HG03039 (cell line): Measurements from ENCODE around the gene ADGRB2.

Experiments
- ATAC-seq: cut with Tn5 transposase; IDR thresholded peaks from one replicate; pipeline ENCODE4 v1.9.1; 2021; ENCODE audit warnings: mild to moderate bottlenecking, moderate library complexity; ENCODE audit not compliant: unreplicated experiment

Gene ADGRB2

GRCh38 chr1:31782421-31783410 lies 18.6 kb upstream of the ADGRB2 start:
- ATAC-seq = no peak

DNA sequence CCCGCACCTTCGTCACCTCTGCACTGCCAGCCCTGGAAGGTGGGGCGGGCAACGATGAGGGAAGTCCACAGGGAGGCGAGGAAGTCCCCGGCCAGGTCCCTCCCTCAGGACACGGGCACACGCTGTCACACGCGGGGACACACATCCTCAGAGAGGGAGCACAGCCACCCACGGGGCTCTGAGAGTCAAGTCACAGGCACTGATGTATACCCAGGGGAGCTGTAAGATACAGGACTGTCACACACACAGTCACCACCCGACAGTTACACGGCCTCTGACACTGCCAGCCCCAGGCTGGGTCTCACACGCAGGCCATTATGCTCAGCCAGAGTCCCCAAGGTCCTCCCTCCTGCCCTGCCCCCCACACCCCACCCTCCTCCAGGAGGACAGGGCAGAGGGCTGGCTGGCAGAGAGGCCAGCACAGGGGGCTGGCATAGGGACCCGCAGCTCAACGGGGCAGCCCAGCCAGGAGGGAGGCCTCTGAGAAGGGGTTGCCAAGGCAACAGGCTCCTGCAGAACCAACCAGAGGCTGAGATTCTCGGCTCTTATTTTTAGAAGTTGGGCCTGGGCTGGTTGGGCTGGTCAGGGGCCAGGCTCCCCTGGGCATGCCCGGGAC lies 17.7 kb upstream of the ADGRB2 start:
- ATAC-seq = no peak

- no peak for ATAC-seq
Measured at GRCh38 chr1:31781138-31781755, 17.1 kb upstream of the ADGRB2 start.

DNA sequence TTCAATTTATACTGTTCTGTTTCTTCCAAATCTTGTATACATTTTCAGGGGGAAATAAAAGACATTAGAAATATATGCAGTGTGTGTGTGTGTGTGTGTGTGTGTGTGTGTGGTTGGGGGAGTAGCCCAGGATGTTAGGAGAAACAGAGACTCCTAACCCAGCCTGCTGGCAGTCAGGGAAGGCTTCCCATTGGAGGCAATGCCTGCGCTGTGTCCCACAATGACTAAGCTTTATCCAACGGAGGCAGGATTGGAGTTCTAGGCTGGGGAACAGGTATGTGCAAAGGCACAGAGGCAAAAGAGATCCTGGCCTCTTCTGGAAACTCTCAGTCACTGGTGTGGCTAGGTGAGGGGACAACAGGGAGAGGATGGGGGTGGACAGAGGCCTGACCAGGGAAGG lies 16.5 kb upstream of the ADGRB2 start:
- no peak for ATAC-seq

DNA sequence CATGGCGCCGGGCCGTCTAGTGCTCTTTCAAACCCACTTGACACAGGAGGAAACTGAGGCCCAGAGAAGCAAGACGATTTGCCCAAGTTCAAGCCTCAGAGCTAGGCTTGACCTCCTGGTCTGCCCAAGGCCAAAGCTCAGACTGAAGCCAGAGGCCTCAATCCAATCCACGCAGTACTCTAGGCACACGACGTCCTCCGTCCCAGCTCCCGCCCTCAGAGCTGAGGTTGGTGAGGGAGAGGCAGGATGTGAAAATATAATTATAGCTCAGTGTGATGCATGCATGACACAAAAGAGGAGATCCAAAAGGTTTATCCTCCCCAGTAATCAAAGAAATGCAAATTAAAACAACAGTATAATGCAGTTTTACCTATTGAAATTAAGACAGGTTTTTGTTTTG lies 15.5 kb upstream of the ADGRB2 start:
- ATAC-seq = no peak

GRCh38 chr1:31778763-31779488 lies 14.8 kb upstream of the ADGRB2 start:
- ATAC-seq = no peak

DNA sequence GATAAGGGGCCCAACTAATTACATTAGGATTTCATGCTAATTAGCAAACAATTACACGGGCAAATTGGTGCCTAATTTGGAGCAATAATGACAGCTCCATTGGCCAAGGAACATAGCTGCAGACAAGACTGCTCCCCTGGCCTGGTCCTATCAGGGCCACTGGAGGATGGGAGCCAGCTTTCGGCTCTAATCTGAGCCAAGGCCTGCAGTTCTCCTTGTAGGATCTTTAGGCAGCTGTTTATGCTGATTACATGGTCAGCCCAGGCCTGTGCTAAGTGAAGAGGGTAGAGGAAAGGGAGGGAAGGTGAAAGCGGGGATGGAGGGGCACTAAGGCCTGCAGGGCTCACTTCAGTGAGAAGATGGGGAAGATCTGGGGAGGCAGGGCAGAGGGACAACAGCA lies 12.4 kb upstream of the ADGRB2 start:
- no peak for ATAC-seq

- no peak for ATAC-seq
Measured at GRCh38 chr1:31776032-31776431, 11.9 kb upstream of the ADGRB2 start.

DNA sequence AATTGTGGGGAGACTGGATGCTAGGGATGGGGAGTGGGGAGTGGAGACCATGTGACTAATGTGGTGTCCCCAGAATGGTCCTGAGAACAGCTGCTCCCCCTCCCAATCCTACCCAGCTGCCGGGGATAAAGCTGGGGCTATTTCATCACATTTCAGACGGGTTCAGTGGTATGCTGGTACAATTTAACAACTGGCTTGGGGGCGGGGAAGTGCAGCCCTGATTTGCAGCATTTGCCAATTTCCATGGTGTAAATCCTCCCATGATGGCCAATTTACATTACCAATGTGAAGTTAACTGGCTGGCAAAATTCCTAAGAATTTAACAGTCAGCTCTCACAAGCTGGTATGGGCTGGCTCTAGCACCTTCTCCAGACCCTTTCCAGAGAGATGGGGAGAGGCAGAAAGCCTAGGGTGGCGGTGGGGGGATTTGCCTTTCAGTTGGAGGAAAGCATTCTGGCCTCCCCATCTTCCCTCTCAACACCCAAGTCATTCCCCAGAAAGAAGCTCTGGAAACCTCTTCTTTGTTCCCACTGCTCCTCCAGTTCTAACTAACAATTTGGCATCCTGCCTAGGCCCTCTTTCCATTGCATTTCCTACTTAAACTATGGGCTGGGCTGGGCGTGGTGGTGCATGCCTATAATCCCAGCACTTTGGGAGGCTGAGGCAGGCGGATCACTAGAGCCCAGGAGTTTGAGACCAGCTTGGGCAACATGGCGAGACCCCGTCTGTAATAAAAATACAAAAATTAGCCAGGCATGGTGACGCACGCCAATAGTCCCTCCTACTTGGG lies 11.3 kb upstream of the ADGRB2 start:
- ATAC-seq = no peak

DNA sequence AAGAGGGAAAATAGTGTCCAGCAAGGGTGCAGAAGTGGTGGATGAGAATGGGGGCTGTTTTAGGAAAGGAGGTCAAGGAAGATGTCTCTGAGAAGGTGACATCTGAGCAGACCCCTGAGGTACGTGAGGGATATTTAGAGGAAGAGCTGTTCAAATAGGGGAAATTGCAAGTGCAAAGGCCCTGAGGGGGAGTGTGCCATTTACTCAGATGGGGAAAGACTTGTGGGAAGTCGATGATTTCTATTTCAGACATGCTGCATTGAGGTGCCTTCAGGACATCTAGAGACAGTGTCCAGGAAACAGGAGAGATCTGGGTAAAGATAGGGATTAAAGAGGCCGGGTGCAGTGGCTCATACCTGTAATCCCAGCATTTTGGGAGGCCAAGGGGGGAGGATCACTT lies 10.4 kb upstream of the ADGRB2 start:
- no peak for ATAC-seq

DNA sequence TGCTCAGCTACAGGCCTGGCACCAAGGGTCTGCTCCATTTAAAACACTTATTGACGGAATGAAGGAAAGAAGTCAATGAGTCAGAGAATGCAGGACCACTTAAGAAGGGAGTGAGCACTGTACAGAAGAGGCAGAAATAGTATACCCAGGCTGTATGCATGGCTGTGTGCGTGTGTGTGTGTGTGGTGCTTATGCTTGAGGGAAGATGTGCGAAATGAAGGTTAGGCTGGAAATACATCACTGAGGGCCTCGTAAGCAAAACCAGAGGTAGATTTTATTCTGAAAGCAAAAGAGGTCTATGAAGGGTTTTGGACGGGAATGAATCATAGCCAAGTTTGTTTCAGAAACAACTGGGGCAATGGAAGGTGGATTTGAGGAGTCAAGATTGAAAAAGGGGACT lies 9.7 kb upstream of the ADGRB2 start:
- ATAC-seq = no peak

DNA sequence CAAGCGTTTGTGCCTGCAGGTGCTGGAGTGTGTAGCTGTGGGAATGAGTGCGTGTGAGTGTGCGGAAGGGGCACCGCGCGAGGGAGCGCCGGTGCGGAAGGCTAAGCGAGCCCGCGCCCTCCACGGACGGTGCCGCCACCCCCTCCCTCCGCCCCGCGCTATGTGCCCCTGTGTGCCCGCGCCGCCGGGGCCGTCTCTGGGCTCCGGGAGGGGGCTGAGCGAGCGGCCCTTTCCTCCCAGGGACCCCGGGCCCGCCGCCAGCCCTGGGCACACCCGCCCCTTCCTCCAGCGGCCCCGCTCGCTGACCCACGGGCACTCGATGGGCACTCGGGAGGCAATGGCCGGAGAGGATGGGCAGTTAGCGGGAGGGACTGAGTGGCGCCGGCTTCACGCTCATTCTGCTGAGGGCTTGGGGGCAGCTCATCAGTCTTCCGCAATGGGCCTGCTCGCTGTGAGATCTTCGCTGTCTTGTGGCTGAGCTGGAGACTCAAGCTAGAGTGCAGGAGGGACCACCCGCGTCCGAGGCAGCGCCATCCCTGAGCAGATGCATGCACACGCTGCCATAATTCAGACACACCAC lies 8.6 kb upstream of the ADGRB2 start:
- no peak for ATAC-seq

GRCh38 chr1:31771891-31772668 lies 7.9 kb upstream of the ADGRB2 start:
- no peak for ATAC-seq

GRCh38 chr1:31769720-31770390 lies 5.7 kb upstream of the ADGRB2 start:
- ATAC-seq = no peak

DNA sequence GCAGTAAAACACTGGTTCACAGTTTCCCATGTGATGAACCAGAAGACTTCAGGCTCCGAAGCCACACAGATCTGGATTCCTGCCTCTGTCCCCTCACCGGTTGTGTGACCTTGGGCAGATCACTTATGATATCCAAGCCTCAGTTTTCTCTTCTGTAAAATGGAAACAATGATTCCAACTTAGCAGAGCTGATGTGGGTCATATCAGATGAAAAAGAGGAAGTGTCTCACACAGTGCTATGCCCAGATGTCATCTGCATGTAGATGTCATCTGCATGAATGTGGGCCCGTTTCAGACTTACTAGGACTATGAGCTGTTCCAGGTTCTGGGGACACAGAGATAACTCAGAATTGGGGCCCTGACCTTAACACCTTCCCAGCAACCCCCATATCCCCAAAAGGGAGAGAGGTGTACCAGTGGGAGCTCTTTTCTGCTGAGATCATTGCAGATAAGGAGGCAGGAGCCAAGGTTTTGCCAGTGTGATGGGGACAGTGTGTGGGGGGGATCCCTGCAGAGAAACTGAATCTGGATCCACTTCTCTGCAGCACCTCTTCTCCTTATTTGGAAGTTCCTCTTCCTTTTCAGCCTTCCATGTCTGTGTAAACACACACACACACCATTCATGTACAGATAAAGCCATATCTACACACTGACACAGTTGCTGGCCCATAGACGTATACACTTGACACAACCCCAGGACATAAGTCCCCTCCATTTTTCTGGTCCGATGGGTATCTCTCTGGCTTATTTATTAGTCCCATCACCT lies 5.0 kb upstream of the ADGRB2 start:
- no peak for ATAC-seq

DNA sequence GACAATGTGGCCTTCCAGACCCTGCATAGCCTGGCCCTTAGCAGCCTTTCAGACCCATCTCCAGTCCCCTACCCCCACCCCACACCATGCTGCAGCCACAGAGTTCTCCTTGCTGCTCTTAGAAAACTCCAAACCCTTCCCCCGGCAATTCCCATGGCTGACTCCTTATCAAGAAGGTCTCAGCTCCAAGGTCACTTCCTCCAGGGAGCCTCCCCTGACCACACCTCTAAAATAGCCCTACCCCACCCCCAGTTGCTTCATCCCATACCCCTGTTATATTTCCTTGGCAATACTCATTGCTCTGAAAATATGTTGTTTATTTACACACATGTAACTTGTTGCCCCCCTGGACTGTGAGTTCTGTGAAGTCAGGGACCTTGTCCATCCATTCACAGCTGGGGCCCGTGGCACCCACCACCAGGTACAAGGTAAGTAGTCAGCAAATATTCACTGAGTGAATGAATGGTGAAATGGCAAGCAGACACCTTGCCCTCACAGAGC lies 4.3 kb upstream of the ADGRB2 start:
- ATAC-seq = no peak

- no peak for ATAC-seq
Measured at GRCh38 chr1:31767225-31767624, 3.1 kb upstream of the ADGRB2 start.

- no peak for ATAC-seq
Measured at GRCh38 chr1:31765516-31765915, 1.4 kb upstream of the ADGRB2 start.
